HEK293 (cell line): ENCODE measurements around the gene RALA.
A peak's percentile ranks its signal among the peaks of the same experiment; 100 is the strongest.

Experiments
- KLF9 ChIP-seq: fragments of 450-650 bp; formaldehyde crosslinking; IDR thresholded peaks from 2 replicates; pipeline ENCODE4 v1.5.1; 2016; ENCODE audit warnings: missing biosample characterization, missing genetic modification characterization, low read depth
- SP2 ChIP-seq: fragments of 450-650 bp; formaldehyde crosslinking; IDR thresholded peaks from 2 replicates; pipeline ENCODE4 v1.5.1; 2016; ENCODE audit warnings: missing biosample characterization, missing genetic modification characterization
- YY1 ChIP-seq: fragments of 450-650 bp; formaldehyde crosslinking; IDR thresholded peaks from 2 replicates; pipeline ENCODE4 v1.5.1; 2018; ENCODE audit warnings: missing biosample characterization, missing genetic modification characterization
- ZNF133 ChIP-seq: fragments of 450-650 bp; formaldehyde crosslinking; IDR thresholded peaks from 2 replicates; pipeline ENCODE4 v1.5.1; 2016; ENCODE audit warnings: missing biosample characterization, missing genetic modification characterization
- ZNF214 ChIP-seq: fragments of 450-650 bp; formaldehyde crosslinking; IDR thresholded peaks from 2 replicates; pipeline ENCODE4 v1.5.1; 2017; ENCODE audit warnings: missing biosample characterization, mild to moderate bottlenecking, missing genetic modification characterization, borderline replicate concordance
- ZNF274 ChIP-seq, 2 experiments: fragments of 200-500 bp in 1 of 2; fragments of 450-650 bp in 1 of 2; sonication (Bioruptor generic) in 1 of 2; formaldehyde crosslinking in 1 of 2; IDR thresholded peaks; 2 replicates each; pipeline versions ENCODE4 v1.5.1 to v1.6.1; 2014 to 2016; ENCODE audit warnings: borderline replicate concordance in 1 of 2, inconsistent platforms in 1 of 2, low read length in 1 of 2, missing biosample characterization in 1 of 2, missing genetic modification characterization in 1 of 2
- ZNF521 ChIP-seq: fragments of 450-650 bp; formaldehyde crosslinking; IDR thresholded peaks from 2 replicates; pipeline ENCODE4 v1.5.1; 2017; ENCODE audit warnings: missing biosample characterization, mild to moderate bottlenecking, missing genetic modification characterization
- ZNF596 ChIP-seq: fragments of 450-650 bp; IDR thresholded peaks from 2 replicates; pipeline ENCODE4 v1.5.0; 2018; ENCODE audit warnings: missing biosample characterization, mild to moderate bottlenecking, missing genetic modification characterization, moderate library complexity
- ZNF660 ChIP-seq: fragments of 450-650 bp; IDR thresholded peaks from 2 replicates; pipeline ENCODE4 v1.5.1; 2018; ENCODE audit warnings: missing biosample characterization, mild to moderate bottlenecking, missing genetic modification characterization
- TF ChIP-seq, protein P1 (sequence below): fragments of 450-650 bp; formaldehyde crosslinking; optimal IDR thresholded peaks from 2 replicates; pipeline ENCODE3; 2016; ENCODE audit warnings: missing biosample characterization, mild to moderate bottlenecking, missing genetic modification characterization
- TF ChIP-seq, protein P2 (sequence below): fragments of 450-650 bp; formaldehyde crosslinking; IDR thresholded peaks from 2 replicates; pipeline ENCODE4 v1.5.1; 2016; ENCODE audit warnings: missing biosample characterization, missing genetic modification characterization
- TF ChIP-seq, protein P3 (sequence below): fragments of 450-650 bp; formaldehyde crosslinking; IDR thresholded peaks from 2 replicates; pipeline ENCODE4 v1.5.1; 2017; ENCODE audit warnings: missing biosample characterization, missing genetic modification characterization
- TF ChIP-seq, protein P4 (sequence below): fragments of 450-650 bp; formaldehyde crosslinking; IDR thresholded peaks from 2 replicates; pipeline ENCODE4 v1.5.1; 2016; ENCODE audit warnings: missing biosample characterization, missing genetic modification characterization

DNA sequence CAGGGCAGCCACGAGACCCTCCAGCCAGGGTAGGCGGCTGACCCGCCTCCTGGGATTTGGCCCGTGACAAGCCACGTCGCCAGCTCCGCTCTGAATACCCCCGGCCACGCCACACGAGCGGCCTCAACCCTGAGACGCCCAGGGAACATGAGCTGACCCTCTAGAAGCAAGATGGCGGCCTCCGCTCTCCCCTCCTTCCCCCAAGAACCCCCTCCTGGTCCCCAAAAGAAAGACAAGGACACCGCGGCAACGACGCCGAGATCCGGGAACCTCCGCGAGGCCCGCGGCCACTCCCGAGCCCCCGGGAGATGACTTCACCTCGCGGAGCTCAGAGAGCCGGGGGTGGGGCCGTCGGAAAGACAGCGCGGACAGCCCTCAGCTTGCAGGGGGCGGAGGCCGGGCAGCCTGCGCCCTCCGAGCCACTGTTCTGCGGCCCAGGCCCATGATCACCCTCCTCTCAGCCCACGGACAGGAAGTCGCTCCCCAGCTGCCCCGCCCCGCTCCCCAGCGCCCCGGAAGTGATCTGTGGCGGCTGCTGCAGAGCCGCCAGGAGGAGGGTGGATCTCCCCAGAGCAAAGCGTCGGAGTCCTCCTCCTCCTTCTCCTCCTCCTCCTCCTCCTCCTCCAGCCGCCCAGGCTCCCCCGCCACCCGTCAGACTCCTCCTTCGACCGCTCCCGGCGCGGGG, at the start of gene RALA:
- TF ChIP-seq, protein P1, sequence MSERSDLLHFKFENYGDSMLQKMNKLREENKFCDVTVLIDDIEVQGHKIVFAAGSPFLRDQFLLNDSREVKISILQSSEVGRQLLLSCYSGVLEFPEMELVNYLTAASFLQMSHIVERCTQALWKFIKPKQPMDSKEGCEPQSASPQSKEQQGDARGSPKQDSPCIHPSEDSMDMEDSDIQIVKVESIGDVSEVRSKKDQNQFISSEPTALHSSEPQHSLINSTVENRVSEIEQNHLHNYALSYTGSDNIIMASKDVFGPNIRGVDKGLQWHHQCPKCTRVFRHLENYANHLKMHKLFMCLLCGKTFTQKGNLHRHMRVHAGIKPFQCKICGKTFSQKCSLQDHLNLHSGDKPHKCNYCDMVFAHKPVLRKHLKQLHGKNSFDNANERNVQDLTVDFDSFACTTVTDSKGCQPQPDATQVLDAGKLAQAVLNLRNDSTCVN (tag by site-specific recombination), result peak; percentile 40
- peak; percentile 71; the same call in 1 of the 2 replicates for TF ChIP-seq KLF9
- TF ChIP-seq SP2, result peak; percentile 91
- TF ChIP-seq, protein P2, sequence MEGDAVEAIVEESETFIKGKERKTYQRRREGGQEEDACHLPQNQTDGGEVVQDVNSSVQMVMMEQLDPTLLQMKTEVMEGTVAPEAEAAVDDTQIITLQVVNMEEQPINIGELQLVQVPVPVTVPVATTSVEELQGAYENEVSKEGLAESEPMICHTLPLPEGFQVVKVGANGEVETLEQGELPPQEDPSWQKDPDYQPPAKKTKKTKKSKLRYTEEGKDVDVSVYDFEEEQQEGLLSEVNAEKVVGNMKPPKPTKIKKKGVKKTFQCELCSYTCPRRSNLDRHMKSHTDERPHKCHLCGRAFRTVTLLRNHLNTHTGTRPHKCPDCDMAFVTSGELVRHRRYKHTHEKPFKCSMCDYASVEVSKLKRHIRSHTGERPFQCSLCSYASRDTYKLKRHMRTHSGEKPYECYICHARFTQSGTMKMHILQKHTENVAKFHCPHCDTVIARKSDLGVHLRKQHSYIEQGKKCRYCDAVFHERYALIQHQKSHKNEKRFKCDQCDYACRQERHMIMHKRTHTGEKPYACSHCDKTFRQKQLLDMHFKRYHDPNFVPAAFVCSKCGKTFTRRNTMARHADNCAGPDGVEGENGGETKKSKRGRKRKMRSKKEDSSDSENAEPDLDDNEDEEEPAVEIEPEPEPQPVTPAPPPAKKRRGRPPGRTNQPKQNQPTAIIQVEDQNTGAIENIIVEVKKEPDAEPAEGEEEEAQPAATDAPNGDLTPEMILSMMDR, result no peak
- no peak for TF ChIP-seq ZNF274 (IDR thresholded peaks at IDR 0.05; ENCODE audit: low read length)
- TF ChIP-seq ZNF274 (tag by site-specific recombination; IDR thresholded peaks at IDR 0.05; ENCODE audit: borderline replicate concordance), result no peak
- TF ChIP-seq ZNF133 (tag by site-specific recombination), result no peak
- TF ChIP-seq ZNF521 (tag by site-specific recombination), result no peak
- TF ChIP-seq, protein P3, sequence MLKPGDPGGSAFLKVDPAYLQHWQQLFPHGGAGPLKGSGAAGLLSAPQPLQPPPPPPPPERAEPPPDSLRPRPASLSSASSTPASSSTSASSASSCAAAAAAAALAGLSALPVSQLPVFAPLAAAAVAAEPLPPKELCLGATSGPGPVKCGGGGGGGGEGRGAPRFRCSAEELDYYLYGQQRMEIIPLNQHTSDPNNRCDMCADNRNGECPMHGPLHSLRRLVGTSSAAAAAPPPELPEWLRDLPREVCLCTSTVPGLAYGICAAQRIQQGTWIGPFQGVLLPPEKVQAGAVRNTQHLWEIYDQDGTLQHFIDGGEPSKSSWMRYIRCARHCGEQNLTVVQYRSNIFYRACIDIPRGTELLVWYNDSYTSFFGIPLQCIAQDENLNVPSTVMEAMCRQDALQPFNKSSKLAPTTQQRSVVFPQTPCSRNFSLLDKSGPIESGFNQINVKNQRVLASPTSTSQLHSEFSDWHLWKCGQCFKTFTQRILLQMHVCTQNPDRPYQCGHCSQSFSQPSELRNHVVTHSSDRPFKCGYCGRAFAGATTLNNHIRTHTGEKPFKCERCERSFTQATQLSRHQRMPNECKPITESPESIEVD (tag by site-specific recombination), result no peak
- TF ChIP-seq YY1, result peak; percentile 51
- no peak for TF ChIP-seq ZNF214 (tag by site-specific recombination)
- TF ChIP-seq, protein P4, sequence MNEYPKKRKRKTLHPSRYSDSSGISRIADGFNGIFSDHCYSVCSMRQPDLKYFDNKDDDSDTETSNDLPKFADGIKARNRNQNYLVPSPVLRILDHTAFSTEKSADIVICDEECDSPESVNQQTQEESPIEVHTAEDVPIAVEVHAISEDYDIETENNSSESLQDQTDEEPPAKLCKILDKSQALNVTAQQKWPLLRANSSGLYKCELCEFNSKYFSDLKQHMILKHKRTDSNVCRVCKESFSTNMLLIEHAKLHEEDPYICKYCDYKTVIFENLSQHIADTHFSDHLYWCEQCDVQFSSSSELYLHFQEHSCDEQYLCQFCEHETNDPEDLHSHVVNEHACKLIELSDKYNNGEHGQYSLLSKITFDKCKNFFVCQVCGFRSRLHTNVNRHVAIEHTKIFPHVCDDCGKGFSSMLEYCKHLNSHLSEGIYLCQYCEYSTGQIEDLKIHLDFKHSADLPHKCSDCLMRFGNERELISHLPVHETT (tag by site-specific recombination), result 0 out of 2 replicates have a peak, but pooled peaks have one; percentile 13
- TF ChIP-seq ZNF596 (tag by site-specific recombination), result no peak
- TF ChIP-seq ZNF660 (tag by site-specific recombination), result no peak; the same call in 1 of the 2 replicates
